ENCODE results near the gene APBA2.

APBA2 gene

GRCh38 chr15:28932361-28932760, 46.6 kb downstream of the APBA2 start:
- no peak for DNase-seq (ENCODE audit: extremely low read depth, low read depth)
- no peak for TF ChIP-seq CTCF (IDR thresholded peaks at IDR 0.05; ENCODE audit: low read depth, low read length)

- DNase-seq (ENCODE audit: extremely low read depth, low read depth) = no peak
- TF ChIP-seq CTCF (IDR thresholded peaks at IDR 0.05; ENCODE audit: low read depth, low read length) = no peak
Measured at GRCh38 chr15:28933710-28934445, 48.1 kb downstream of the APBA2 start.

GRCh38 chr15:28934645-28935044, 48.9 kb downstream of the APBA2 start:
- DNase-seq (ENCODE audit: extremely low read depth, low read depth) = no peak
- TF ChIP-seq CTCF (IDR thresholded peaks at IDR 0.05; ENCODE audit: low read depth, low read length) = no peak

GRCh38 chr15:28935316-28935715, 49.5 kb downstream of the APBA2 start:
- no peak for DNase-seq (ENCODE audit: extremely low read depth, low read depth)
- TF ChIP-seq CTCF (IDR thresholded peaks at IDR 0.05; ENCODE audit: low read depth, low read length) = no peak; the same call in none of the 2 replicates

GRCh38 chr15:28936081-28936480, 50.3 kb downstream of the APBA2 start:
- DNase-seq (ENCODE audit: extremely low read depth, low read depth) = no peak
- TF ChIP-seq CTCF (IDR thresholded peaks at IDR 0.05; ENCODE audit: low read depth, low read length) = no peak

- TF ChIP-seq CTCF (IDR thresholded peaks at IDR 0.05; ENCODE audit: low read depth, low read length) = no peak
- DNase-seq (ENCODE audit: extremely low read depth, low read depth) = no peak
Measured at GRCh38 chr15:28936481-28936881, 50.7 kb downstream of the APBA2 start.

- no peak for TF ChIP-seq CTCF (IDR thresholded peaks at IDR 0.05; ENCODE audit: low read depth, low read length)
- DNase-seq (ENCODE audit: extremely low read depth, low read depth) = no peak
Measured at GRCh38 chr15:28937271-28937670, 51.5 kb downstream of the APBA2 start.

Data from AG09319 (cell line).